HG02642 (cell line): ENCODE results near the gene ISCA1.
"Not testable (repeated sequence)": the region's sequence is repeated elsewhere in the genome, so short reads cannot be mapped to it uniquely, and the experiment has no call there.

Experiments used
- ATAC-seq: cut with Tn5 transposase; IDR thresholded peaks from one replicate; pipeline ENCODE4 v1.9.1; 2021; ENCODE audit warnings: mild to moderate bottlenecking; ENCODE audit not compliant: unreplicated experiment, poor library complexity

The ISCA1 gene

DNA sequence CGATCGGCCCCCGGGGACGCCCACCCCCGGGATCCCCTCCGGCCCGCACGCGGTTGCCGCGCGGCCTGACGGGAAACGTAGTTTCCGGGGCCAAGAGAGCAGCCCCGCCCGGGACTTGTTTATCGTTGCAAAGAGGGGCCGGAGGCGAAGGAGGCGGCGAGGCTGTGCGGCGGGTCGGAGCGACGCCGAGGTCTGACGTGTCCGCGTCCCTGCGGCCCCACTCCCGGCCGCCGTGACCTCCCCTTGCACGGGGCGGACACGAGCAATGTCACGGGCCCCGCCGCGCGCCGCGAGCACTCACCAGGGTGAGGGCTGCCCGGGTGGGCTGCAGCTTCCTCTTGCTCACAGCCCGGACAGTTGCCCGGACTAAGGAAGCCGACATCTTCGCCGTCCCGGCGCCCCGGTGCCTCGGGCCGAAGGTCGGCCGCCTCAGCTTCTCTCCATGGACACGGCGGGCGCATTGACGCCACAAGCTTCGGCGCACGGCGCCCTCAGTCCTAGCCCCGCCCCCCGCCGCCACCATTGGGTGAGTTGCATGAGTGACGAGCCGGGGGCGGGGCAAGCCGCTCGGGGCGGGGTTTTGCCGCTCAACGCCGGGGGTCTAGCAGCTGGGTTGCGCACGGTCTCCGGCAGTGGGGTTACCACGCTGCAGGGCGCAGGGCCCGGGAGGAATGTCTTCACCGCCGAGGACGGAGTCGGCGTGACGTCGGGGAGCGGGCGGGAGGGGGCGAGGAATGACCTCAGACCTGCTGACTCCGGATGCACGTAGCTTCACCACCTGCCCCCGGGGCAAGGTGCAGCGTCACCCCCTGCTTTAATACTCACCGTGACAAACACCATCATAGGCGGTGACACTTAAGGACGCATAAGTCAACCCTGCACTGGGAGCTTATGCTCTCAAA, at the start of gene ISCA1:
ISCA1 (minus strand) TSS at position 462 of the 902 bp plus-strand sequence; CDS start at position 382, 80 bp downstream.
- ATAC-seq = peak; percentile 90

DNA sequence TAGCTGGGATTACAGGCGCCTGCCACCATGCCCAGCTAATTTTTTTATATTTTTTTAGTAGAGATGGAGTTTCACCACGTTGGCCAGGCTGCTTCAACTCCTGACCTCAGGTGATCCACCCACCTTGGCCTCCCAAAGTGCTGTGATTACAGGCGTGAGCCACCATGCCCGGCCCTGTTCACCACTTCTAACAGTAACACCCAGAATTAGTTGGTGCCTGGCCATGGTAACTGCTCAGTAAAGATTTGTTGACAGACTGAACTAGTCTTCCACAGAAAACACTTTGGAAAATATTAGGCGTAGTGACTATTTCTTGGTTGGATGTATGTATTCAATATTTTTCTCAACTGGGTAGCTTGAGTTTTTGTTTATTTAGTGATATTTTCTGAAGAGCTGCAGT, 47.8 kb upstream of the ISCA1 start:
- ATAC-seq = no peak

DNA sequence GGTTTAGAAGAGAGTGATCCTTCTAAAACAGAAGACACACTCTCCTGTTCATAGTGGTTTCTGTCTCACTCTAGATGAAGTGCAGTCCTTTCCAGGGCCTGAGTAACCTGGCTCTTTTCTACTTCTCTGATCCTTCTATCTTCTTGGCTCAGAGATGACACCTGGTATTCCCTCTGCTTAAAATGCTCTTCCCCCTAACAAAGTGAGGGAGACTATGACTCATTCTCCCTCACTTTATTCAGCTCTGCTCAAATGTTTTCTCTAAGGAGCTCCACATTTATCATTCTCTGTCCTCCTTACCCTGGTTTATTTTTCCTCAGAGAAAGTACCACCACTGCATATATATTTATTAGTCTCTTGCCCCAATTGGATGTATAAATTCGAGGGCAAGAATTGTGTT, 47.3 kb upstream of the ISCA1 start:
- ATAC-seq = no peak

DNA sequence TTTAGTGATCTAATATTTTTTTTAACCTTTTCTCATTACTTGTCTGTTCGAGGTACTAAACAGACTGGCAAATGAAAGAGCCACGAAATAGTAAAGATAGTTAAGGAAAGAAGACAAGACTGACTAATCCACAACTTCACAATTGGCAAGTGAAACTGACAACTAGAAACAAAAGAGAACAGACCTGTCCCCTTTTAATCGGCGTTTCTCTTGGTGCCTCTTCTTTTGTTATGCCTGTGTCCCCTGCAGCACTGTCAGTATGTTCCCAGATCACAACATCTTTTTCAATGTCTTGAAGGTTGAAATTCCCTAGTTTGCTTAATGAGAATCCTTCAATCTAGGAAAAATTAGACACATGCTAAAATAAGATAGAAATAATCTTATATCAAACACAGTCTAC, 45.8 kb upstream of the ISCA1 start:
- no peak for ATAC-seq

GRCh38 chr9:86326536-86326935, 44.2 kb upstream of the ISCA1 start:
- ATAC-seq = no peak

DNA sequence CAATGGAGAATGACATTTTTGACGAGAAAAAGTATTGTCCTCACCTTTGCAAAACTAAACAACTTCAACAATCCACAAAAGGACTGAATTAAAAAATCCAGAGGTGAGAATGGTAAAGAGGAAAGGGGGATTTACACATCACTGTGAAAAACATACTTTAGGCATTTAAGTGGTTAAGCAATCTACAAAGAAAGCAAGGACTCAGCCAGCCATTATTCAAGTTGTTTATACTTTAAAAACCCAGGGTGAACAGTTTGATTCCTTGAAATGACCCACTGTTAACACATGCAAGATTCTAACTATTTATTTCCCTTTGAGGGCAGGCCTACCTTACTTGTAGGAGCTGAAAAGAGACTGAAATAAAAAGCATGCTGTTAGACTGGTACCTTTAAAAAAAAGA, 42.6 kb upstream of the ISCA1 start:
- no peak for ATAC-seq

DNA sequence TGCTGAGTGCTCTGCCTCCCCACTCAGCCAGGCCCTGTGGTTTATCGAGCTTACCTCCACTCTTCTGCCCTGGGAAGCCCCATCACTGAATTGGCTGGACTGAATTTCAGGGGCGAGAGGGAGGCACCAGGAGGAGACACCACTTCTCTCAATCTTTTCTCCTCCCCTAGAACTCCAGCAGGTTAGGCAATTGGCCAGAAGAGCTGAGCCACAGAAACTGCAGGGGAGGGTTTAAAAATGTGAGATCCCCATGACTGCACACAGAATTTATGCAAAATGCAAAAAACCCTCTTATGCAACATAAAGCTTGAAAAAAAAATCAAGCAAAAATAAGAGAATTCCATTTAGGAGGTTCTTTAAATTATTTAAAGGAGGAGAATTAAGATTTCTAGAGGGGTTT, 42.0 kb upstream of the ISCA1 start:
- no peak for ATAC-seq

GRCh38 chr9:86322973-86323644, 40.8 kb upstream of the ISCA1 start:
- no peak for ATAC-seq

DNA sequence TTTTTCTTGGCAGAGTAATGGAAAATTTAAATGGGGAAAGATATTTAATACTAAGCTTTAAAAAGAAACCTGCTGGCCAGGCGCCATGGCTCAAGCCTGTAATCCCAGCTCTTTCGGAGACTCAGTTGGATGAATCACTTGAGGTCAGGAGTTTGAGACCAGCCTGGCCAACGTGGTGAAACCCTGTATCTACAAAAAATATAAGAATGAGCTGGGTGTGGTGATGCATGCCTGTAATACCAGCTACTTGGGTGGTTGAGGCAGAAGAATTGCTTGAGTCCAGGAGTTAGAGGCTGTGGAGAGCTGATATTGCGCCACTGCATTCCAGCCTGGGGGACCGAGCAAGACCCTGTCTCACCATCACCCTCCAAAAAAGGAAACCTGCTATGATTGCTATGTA, 39.0 kb upstream of the ISCA1 start:
- ATAC-seq = no peak

GRCh38 chr9:86318187-86318586, 35.8 kb upstream of the ISCA1 start:
- no peak for ATAC-seq

DNA sequence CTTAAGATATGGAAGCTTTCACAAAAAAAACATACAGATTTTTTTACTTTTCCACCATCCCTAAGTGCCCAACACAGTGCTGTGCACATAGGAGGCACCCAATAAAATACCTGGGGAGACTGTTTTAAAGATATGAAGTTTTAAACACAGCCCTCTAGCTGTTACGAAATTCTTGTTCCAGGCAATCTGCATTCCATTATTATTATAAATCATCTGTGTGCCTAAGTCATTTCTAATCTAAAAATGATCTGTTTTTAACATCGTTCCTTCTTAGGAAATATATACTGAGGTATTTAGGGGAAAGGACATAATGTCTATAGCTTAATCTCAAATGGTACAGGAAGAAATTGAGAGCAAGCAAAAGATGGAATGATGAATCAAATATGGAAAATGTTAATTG, 32.7 kb upstream of the ISCA1 start:
- no peak for ATAC-seq

DNA sequence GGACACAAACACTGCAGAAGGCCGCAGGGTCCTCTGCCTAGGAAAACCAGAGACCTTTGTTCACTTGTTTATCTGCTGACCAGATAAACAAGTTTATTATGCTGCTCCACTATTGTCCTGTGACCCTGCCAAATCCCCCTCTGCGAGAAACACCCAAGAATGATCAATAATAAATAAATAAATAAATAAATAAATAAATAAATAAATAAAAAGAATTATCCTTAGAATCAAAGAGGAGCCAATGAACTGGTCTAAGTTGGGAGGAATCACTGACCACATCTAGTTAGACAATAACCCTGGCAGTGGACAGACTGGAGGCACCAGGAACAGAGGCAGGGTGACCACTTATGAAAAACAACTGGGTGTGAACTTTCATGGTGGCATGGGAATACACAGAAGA, 30.6 kb upstream of the ISCA1 start:
- ATAC-seq = not testable (repeated sequence)

GRCh38 chr9:86308687-86309086, 26.3 kb upstream of the ISCA1 start:
- ATAC-seq = no peak

- ATAC-seq = no peak
Observed at GRCh38 chr9:86304236-86304730, 21.9 kb upstream of the ISCA1 start.

GRCh38 chr9:86303316-86303975, 21.1 kb upstream of the ISCA1 start:
- ATAC-seq = no peak

GRCh38 chr9:86301686-86302085, 19.3 kb upstream of the ISCA1 start:
- ATAC-seq = no peak

DNA sequence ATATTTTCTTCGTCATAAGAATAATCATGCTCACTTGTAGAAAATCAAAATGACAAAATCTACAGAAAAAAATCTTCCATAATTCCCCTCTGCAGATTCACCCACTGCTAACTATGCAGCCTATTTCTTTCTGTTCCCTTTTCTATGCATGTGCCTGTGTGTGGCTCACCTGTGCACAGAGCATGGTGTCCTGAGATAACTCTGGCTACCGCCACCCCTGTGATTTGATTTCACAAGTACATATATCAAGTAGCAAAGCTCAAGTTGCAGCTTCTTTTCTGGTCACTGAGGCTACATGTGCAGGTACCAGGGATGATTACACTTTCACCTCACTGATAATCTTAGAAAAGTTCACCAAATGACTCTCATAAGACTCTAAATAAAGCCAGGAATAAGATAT, 18.4 kb upstream of the ISCA1 start:
- ATAC-seq = no peak

GRCh38 chr9:86298873-86299272, 16.5 kb upstream of the ISCA1 start:
- no peak for ATAC-seq

DNA sequence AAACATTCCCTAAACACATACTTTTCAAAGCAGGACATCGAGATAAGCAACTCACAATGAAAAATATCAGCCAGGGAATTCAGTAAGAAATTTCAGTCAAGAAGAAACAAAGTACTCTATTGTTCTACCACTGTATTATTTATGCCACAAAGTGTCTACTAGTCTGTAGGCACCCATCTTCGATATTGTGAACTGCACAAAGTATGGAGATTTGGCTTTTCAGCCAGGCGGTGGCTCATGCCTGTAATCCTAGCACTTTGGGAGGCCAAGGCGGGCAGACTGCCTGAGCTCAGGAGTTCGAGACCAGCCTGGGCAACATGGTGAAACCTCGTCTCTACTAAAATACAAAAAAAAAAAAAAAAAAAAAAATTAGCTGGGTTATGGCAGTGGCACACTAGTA, 8.0 kb upstream of the ISCA1 start:
- ATAC-seq = not testable (repeated sequence)

GRCh38 chr9:86288499-86289198, 6.3 kb upstream of the ISCA1 start:
- no peak for ATAC-seq
